SK-N-SH (cell line): Measurements from ENCODE around the gene LACTB.

Source experiments
- EZH2phosphoT487 ChIP-seq: fragments of 200-600 bp; sonication (generic); IDR thresholded peaks from 2 replicates; pipeline ENCODE4 v1.6.1; 2017; ENCODE audit warnings: low read depth, mixed run types, mild to moderate bottlenecking, antibody characterized with exemption, moderate library complexity, borderline replicate concordance
- GABPA ChIP-seq: IDR thresholded peaks from 2 replicates; pipeline ENCODE4 v1.4.0; 2012; ENCODE audit warnings: low read depth, mild to moderate bottlenecking
- NRF1 ChIP-seq: IDR thresholded peaks from 2 replicates; pipeline ENCODE4 v1.6.1; 2012; ENCODE audit warnings: low read depth, mild to moderate bottlenecking, low read length
- POLR2AphosphoS5 ChIP-seq: IDR thresholded peaks from 2 replicates; pipeline ENCODE4 v1.6.1; 2012; ENCODE audit warnings: low read depth, low read length
- RAD21 ChIP-seq: IDR thresholded peaks from 2 replicates; pipeline ENCODE4 v1.6.1; 2012; ENCODE audit warnings: mild to moderate bottlenecking, low read length
- TAF1 ChIP-seq: IDR thresholded peaks from 2 replicates; pipeline ENCODE4 v1.6.1; 2012; ENCODE audit warnings: low read depth, mild to moderate bottlenecking, low read length, moderate library complexity, borderline replicate concordance
- TEAD4 ChIP-seq: IDR thresholded peaks from 2 replicates; pipeline ENCODE4 v1.4.0; 2012; ENCODE audit warnings: mild to moderate bottlenecking, borderline replicate concordance; ENCODE audit not compliant: insufficient read depth
- TF ChIP-seq, protein P1 (sequence below): fragments of 200-600 bp; sonication (generic); IDR thresholded peaks from 2 replicates; pipeline ENCODE4 v1.6.1; 2017; ENCODE audit warnings: antibody characterized with exemption, mild to moderate bottlenecking, moderate library complexity
- TF ChIP-seq, protein P2 (sequence below): IDR thresholded peaks from 2 replicates; pipeline ENCODE4 v1.4.0; 2012; ENCODE audit warnings: low read depth

DNA sequence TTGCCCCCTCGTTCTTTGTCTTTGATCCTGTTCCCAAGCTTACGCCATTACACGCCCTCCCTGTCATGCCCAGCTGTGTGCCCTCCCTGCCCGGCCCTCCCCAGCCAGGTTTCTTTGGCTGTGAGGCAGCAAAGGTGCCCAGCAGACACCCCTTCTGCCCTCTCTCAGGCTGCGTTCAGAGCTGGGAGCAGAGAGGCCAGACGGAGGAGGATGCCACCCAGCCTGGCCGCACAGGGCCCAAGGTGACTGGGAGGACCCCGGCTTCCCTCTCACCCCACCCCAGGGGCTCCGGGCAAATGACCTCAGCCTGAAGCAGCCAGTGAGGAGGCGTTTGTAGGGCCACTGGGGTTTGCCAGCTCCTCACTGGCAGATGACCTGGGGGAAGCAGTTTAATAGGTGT lies 30.8 kb upstream of the LACTB start:
- TF ChIP-seq, protein P1, sequence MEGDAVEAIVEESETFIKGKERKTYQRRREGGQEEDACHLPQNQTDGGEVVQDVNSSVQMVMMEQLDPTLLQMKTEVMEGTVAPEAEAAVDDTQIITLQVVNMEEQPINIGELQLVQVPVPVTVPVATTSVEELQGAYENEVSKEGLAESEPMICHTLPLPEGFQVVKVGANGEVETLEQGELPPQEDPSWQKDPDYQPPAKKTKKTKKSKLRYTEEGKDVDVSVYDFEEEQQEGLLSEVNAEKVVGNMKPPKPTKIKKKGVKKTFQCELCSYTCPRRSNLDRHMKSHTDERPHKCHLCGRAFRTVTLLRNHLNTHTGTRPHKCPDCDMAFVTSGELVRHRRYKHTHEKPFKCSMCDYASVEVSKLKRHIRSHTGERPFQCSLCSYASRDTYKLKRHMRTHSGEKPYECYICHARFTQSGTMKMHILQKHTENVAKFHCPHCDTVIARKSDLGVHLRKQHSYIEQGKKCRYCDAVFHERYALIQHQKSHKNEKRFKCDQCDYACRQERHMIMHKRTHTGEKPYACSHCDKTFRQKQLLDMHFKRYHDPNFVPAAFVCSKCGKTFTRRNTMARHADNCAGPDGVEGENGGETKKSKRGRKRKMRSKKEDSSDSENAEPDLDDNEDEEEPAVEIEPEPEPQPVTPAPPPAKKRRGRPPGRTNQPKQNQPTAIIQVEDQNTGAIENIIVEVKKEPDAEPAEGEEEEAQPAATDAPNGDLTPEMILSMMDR, result no peak
- TF ChIP-seq POLR2AphosphoS5 (no peak), TAF1 (no peak), RAD21 (no peak), TEAD4 (no peak), EZH2phosphoT487 (no peak), GABPA (no peak), NRF1 (no peak)
- TF ChIP-seq, protein P2, sequence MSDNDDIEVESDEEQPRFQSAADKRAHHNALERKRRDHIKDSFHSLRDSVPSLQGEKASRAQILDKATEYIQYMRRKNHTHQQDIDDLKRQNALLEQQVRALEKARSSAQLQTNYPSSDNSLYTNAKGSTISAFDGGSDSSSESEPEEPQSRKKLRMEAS, result no peak
